ENCODE data around the gene GNB5. TPM values are rescaled to one million over a fixed set of nuclear protein-coding genes. Genes with fewer than 3 reads are reported as not detected.

Gene GNB5
- total RNA-seq, 1 experiment from 2014 or later, result 29.8 TPM

DNA sequence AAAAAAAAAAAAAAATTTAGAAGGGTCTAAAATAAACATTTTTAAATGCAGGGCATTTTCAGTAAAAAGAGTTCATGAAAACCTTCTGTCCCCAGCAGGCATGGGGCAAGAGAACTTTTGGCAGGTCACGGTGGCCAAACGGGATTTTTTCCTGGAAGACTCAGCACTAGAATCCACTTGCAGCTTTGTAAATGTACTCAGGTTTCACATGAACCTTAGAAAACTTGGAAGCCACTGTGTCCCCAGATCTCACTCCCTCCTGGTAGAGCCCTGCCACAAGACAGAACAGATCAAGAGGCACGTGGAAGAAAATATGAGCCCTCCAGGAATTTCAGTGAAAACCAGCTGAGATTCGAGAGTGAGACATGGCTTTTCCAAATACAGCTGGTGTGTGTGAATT, 2.1 kb upstream of the GNB5 start:
- Mint-ChIP-seq H3K27ac (no peak overlapping the region), H3K27me3 (ENCODE audit: low read depth) (no peaks in the 10 kb centered on the region), H3K4me1 (peaks cover 7% of the 10 kb centered on the region in 2 experiments), H3K4me3 (no peak overlapping the region), H3K36me3 (ENCODE audit: insufficient read depth in 1 of 3, low read depth in 3 of 3) (peaks cover 0 to 13% (median 7%) of the 10 kb centered on the region in 3 experiments; a peak in 4 of 7 replicates), H3K9me3 (no peaks in the 10 kb centered on the region)
- H3K4me1 ChIP-seq (ENCODE audit: insufficient read depth, low read length), result no peaks in the 10 kb centered on the region
- no peak for DNase-seq
- H2BK20ac ChIP-seq (ENCODE audit: low read depth, low read length, poor library complexity, severe bottlenecking), result no peak overlapping the region
- H4K91ac ChIP-seq (ENCODE audit: insufficient read length, low read depth, low read length), result no peak overlapping the region
- no peak overlapping the region for H2BK120ac ChIP-seq (ENCODE audit: low read depth, low read length, poor library complexity, severe bottlenecking)
- no peaks in the 10 kb centered on the region for H4K20me1 ChIP-seq (ENCODE audit: control insufficient read depth, insufficient read depth, insufficient read length)
- no peak overlapping the region for H2BK15ac ChIP-seq (ENCODE audit: low read depth, low read length)
- no peak overlapping the region for H2AK5ac ChIP-seq (ENCODE audit: insufficient read length, low read length)
- H2AFZ ChIP-seq (ENCODE audit: low read length), result no peak overlapping the region
- no peaks in the 10 kb centered on the region for H3K79me2 ChIP-seq (ENCODE audit: insufficient read depth, low read length)
- WGBS (ENCODE audit: extremely low coverage, insufficient read length, low lambda C conversion rate), result no CpG with 5 or more reads among the region's 4 CpGs
- no peak overlapping the region for H4K5ac ChIP-seq (ENCODE audit: insufficient read length, low read depth, low read length)
- H3K27me3 ChIP-seq (ENCODE audit: insufficient read depth, low read length), result no peaks in the 10 kb centered on the region
- no peak overlapping the region for H3K4ac ChIP-seq (ENCODE audit: low read depth, low read length)
- no peak overlapping the region for H3K56ac ChIP-seq (ENCODE audit: insufficient read length, low read depth, low read length)
- H3T11ph ChIP-seq (ENCODE audit: low read length), result no peak overlapping the region
- no peaks in the 10 kb centered on the region for H3K23me2 ChIP-seq (ENCODE audit: insufficient read length, low read depth, low read length, poor library complexity, severe bottlenecking)
- H3K18ac ChIP-seq (ENCODE audit: insufficient read length, low read depth, low read length), result no peak overlapping the region
- no peak overlapping the region for H3K23ac ChIP-seq (ENCODE audit: insufficient read length, low read depth, low read length)
- H3K79me1 ChIP-seq (ENCODE audit: insufficient read depth, low read depth, low read length, poor library complexity, severe bottlenecking), result no peaks in the 10 kb centered on the region
- H3K27ac ChIP-seq (ENCODE audit: insufficient read length, low read depth, low read length), result no peak overlapping the region
- TF ChIP-seq, protein P1, sequence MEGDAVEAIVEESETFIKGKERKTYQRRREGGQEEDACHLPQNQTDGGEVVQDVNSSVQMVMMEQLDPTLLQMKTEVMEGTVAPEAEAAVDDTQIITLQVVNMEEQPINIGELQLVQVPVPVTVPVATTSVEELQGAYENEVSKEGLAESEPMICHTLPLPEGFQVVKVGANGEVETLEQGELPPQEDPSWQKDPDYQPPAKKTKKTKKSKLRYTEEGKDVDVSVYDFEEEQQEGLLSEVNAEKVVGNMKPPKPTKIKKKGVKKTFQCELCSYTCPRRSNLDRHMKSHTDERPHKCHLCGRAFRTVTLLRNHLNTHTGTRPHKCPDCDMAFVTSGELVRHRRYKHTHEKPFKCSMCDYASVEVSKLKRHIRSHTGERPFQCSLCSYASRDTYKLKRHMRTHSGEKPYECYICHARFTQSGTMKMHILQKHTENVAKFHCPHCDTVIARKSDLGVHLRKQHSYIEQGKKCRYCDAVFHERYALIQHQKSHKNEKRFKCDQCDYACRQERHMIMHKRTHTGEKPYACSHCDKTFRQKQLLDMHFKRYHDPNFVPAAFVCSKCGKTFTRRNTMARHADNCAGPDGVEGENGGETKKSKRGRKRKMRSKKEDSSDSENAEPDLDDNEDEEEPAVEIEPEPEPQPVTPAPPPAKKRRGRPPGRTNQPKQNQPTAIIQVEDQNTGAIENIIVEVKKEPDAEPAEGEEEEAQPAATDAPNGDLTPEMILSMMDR (conservative IDR thresholded peaks at IDR 0.05), result no peak
- no peak overlapping the region for H3K14ac ChIP-seq (ENCODE audit: insufficient read depth, low read length)
- no peak overlapping the region for H2BK5ac ChIP-seq (ENCODE audit: insufficient read length, low read length)
- no peak overlapping the region for H4K8ac ChIP-seq (replicated peaks; ENCODE audit: insufficient read length, low read depth, low read length)
- no peak overlapping the region for H2BK12ac ChIP-seq (ENCODE audit: insufficient read length, low read depth, low read length)
- H3K9ac ChIP-seq (ENCODE audit: extremely low read depth, insufficient read length, low read length), result no peak overlapping the region
- no peaks in the 10 kb centered on the region for H3K9me3 ChIP-seq (ENCODE audit: control insufficient read depth, low read depth, low read length)
- no peak overlapping the region for H3K4me2 ChIP-seq (ENCODE audit: insufficient read depth, insufficient read length, low read length)

All from H9 (cell line).